H1 (cell line): ENCODE results near the gene ZNF584. TPM values are rescaled to one million over a fixed set of nuclear protein-coding genes. Genes with fewer than 3 reads are reported as not detected.

Experiments
- CTCF ChIA-PET: fragments of 300-600 bp; sonication (Branson Sonifier 250); formaldehyde crosslinking; loops from one replicate; lab custom pipeline; 2021; ENCODE audit not compliant: partially characterized antibody; lab: Charles Lee
- POLR2A ChIA-PET: fragments of 300-600 bp; sonication (Branson Sonifier 250); formaldehyde crosslinking; loops from one replicate; lab custom pipeline; 2021; ENCODE audit warnings: inconsistent platforms; ENCODE audit not compliant: partially characterized antibody; lab: Charles Lee
- DNase-seq, 2 experiments: peaks; one replicate each; pipeline versions ENCODE4 v3.0.0 to v3.0.0-alpha.2; 2010 to 2022; ENCODE audit warnings: low spot score in 2 of 2, low read depth in 1 of 2, mixed read lengths in 1 of 2
- FAIRE-seq: peaks from 2 replicates; lab custom pipeline; 2011; peaks lifted over from hg19 to GRCh38; lab: Jason Lieb, UNC
- H2AFZ ChIP-seq: 2 replicates; pipeline ENCODE4 v1.8.1; 2012; ENCODE audit warnings: low read length, inconsistent platforms
- H2AK5ac ChIP-seq: 2 replicates; pipeline ENCODE4 v1.6.1; 2013; ENCODE audit warnings: low read depth, low read length
- H2BK120ac ChIP-seq: replicated peaks from 2 replicates; pipeline ENCODE3; 2013; ENCODE audit warnings: low read depth, low read length, inconsistent platforms
- H2BK12ac ChIP-seq: 2 replicates; pipeline ENCODE4 v1.6.1; 2013; ENCODE audit warnings: low read depth, low read length
- H2BK15ac ChIP-seq: 2 replicates; pipeline ENCODE4 v1.6.1; 2013; ENCODE audit warnings: low read length
- H2BK20ac ChIP-seq: 2 replicates; pipeline ENCODE4 v1.6.1; 2013; ENCODE audit warnings: low read length
- H2BK5ac ChIP-seq: 2 replicates; pipeline ENCODE4 v1.6.1; 2013; ENCODE audit warnings: low read depth, low read length
- H3K14ac ChIP-seq: 2 replicates; pipeline ENCODE4 v1.6.1; 2013; ENCODE audit warnings: inconsistent platforms; ENCODE audit not compliant: insufficient read length
- H3K18ac ChIP-seq: 2 replicates; pipeline ENCODE4 v1.6.1; 2013; ENCODE audit warnings: low read length; ENCODE audit errors: extremely low read depth
- H3K23ac ChIP-seq: 2 replicates; pipeline ENCODE4 v1.6.1; 2013; ENCODE audit warnings: inconsistent platforms; ENCODE audit not compliant: insufficient read length
- H3K23me2 ChIP-seq: 2 replicates; pipeline ENCODE4 v1.6.1; 2013; ENCODE audit warnings: low read depth, low read length
- H3K27ac ChIP-seq: 2 replicates; pipeline ENCODE4 v1.6.1; 2011; ENCODE audit warnings: low read depth, low read length, inconsistent platforms
- H3K27me3 ChIP-seq, 4 experiments: replicated peaks in 1 of 4; 1 replicate in 1 of 4; 2 replicates in 3 of 4; pipeline versions ENCODE4 v1.6.1 to v1.8.1; 2011 to 2013; ENCODE audit warnings: low read length in 3 of 4, mild to moderate bottlenecking in 3 of 4, inconsistent platforms in 2 of 4, mixed read lengths in 2 of 4, moderate library complexity in 1 of 4; ENCODE audit not compliant: control insufficient read depth in 3 of 4, insufficient read depth in 3 of 4; ENCODE audit errors: extremely low read depth in 1 of 4
- H3K36me3 ChIP-seq, 4 experiments: 2 replicates each; pipeline versions ENCODE4 v1.6.1 to v1.8.1; 2011 to 2013; ENCODE audit warnings: mild to moderate bottlenecking in 4 of 4, low read length in 3 of 4, moderate library complexity in 2 of 4, control low read depth in 1 of 4, inconsistent platforms in 1 of 4; ENCODE audit not compliant: insufficient read depth in 4 of 4, control insufficient read depth in 2 of 4
- H3K4ac ChIP-seq: replicated peaks from 2 replicates; pipeline ENCODE3; 2013; ENCODE audit warnings: low read length, low read depth, mixed read lengths, inconsistent platforms; ENCODE audit not compliant: insufficient read length
- H3K4me1 ChIP-seq, 4 experiments: replicated peaks in 1 of 4; 1 replicate in 1 of 4; 2 replicates in 3 of 4; pipeline versions ENCODE4 v1.6.1 to v1.8.1; 2011 to 2013; ENCODE audit warnings: low read length in 3 of 4, inconsistent platforms in 2 of 4, mixed read lengths in 1 of 4; ENCODE audit not compliant: insufficient read depth in 4 of 4, control insufficient read depth in 3 of 4
- H3K4me2 ChIP-seq, 2 experiments: 2 replicates each; pipeline versions ENCODE4 v1.6.1 to v1.8.1; 2011 to 2013; ENCODE audit warnings: low read depth in 2 of 2, low read length in 2 of 2, control low read depth in 1 of 2, inconsistent platforms in 1 of 2, mild to moderate bottlenecking in 1 of 2; ENCODE audit not compliant: insufficient read depth in 1 of 2
- H3K4me3 ChIP-seq, 4 experiments: fragments of 200-600, 300-600 bp in 1 of 4; sonication (generic), shearing (Covaris generic), sonication (Bioruptor Twin) in 1 of 4; 2 replicates each; pipeline versions ENCODE4 v1.5.1 to v1.8.1; 2011 to 2016; ENCODE audit warnings: low read length in 4 of 4, low read depth in 3 of 4, control low read depth in 2 of 4, inconsistent platforms in 2 of 4, mild to moderate bottlenecking in 2 of 4, mixed read lengths in 1 of 4, moderate library complexity in 1 of 4; ENCODE audit not compliant: insufficient read depth in 2 of 4; ENCODE audit errors: extremely low read depth in 1 of 4
- H3K56ac ChIP-seq: replicated peaks from 2 replicates; pipeline ENCODE3; 2013; ENCODE audit warnings: low read depth, mild to moderate bottlenecking, mixed read lengths, low read length, inconsistent platforms; ENCODE audit not compliant: insufficient read length
- H3K79me1 ChIP-seq: 2 replicates; pipeline ENCODE4 v1.6.1; 2013; ENCODE audit warnings: low read depth, low read length, control low read depth
- H3K79me2 ChIP-seq, 2 experiments: 2 replicates each; pipeline versions ENCODE4 v1.6.1 to v1.8.1; 2012 to 2013; ENCODE audit warnings: low read length in 2 of 2, mild to moderate bottlenecking in 2 of 2, inconsistent platforms in 1 of 2; ENCODE audit not compliant: insufficient read depth in 2 of 2, control insufficient read depth in 1 of 2
- H3K9ac ChIP-seq, 4 experiments: replicated peaks in 1 of 4; 1 replicate in 1 of 4; 2 replicates in 3 of 4; pipeline versions ENCODE4 v1.6.1 to v1.8.1; 2011 to 2013; ENCODE audit warnings: low read depth in 3 of 4, low read length in 3 of 4, control low read depth in 2 of 4, mild to moderate bottlenecking in 2 of 4, moderate library complexity in 2 of 4, inconsistent platforms in 1 of 4; ENCODE audit errors: extremely low read depth in 1 of 4
- H3K9me3 ChIP-seq, 2 experiments: 2 replicates each; pipeline versions ENCODE4 v1.6.1 to v1.8.1; 2012 to 2013; ENCODE audit warnings: mild to moderate bottlenecking in 2 of 2, moderate library complexity in 2 of 2, control low read depth in 1 of 2, inconsistent platforms in 1 of 2, low read depth in 1 of 2, low read length in 1 of 2, mixed read lengths in 1 of 2; ENCODE audit not compliant: insufficient read depth in 2 of 2
- H4K20me1 ChIP-seq, 2 experiments: replicated peaks in 1 of 2; 2 replicates each; pipeline versions ENCODE3 to v1.8.1; 2011 to 2013; ENCODE audit warnings: inconsistent platforms in 2 of 2, low read length in 2 of 2, mild to moderate bottlenecking in 1 of 2; ENCODE audit not compliant: insufficient read depth in 2 of 2, control insufficient read depth in 1 of 2
- H4K5ac ChIP-seq: 2 replicates; pipeline ENCODE4 v1.6.1; 2013; ENCODE audit warnings: low read length, low read depth, mixed read lengths, inconsistent platforms; ENCODE audit not compliant: insufficient read length
- H4K8ac ChIP-seq: 2 replicates; pipeline ENCODE4 v1.8.0; 2013; ENCODE audit warnings: mild to moderate bottlenecking, moderate library complexity, low read length, inconsistent platforms; ENCODE audit not compliant: insufficient read depth; ENCODE audit errors: extremely low read depth
- H4K91ac ChIP-seq: replicated peaks from 2 replicates; pipeline ENCODE3; 2013; ENCODE audit warnings: low read length, mixed read lengths, inconsistent platforms; ENCODE audit not compliant: insufficient read length
- CEBPB ChIP-seq: IDR thresholded peaks from 2 replicates; pipeline ENCODE4 v1.6.1; 2012; ENCODE audit warnings: low read depth, low read length
- CHD1 ChIP-seq: IDR thresholded peaks from 2 replicates; pipeline ENCODE4 v1.6.1; 2012; ENCODE audit warnings: low read depth, low read length, improper control_type of control experiment
- CHD2 ChIP-seq: IDR thresholded peaks from 2 replicates; pipeline ENCODE4 v1.6.1; 2012; ENCODE audit warnings: low read length, improper control_type of control experiment
- CREB1 ChIP-seq: IDR thresholded peaks from 2 replicates; pipeline ENCODE4 v1.6.1; 2012; ENCODE audit warnings: inconsistent platforms
- EGR1 ChIP-seq: IDR thresholded peaks from 2 replicates; pipeline ENCODE4 v1.6.1; 2011; ENCODE audit warnings: low read depth, low read length, borderline replicate concordance
- EZH2 ChIP-seq: fragments of 200-600 bp; sonication (generic); IDR thresholded peaks from 2 replicates; pipeline ENCODE4 v1.7.1; 2012; ENCODE audit warnings: low read depth, mild to moderate bottlenecking, moderate library complexity, low read length, inconsistent platforms; ENCODE audit not compliant: severe bottlenecking
- KDM5A ChIP-seq: fragments of 200-600 bp; IDR thresholded peaks from 2 replicates; pipeline ENCODE4 v1.7.1; 2012; ENCODE audit warnings: mild to moderate bottlenecking, low read length, inconsistent platforms, mixed read lengths
- POU5F1 ChIP-seq: IDR thresholded peaks from 2 replicates; pipeline ENCODE4 v1.6.1; 2011; ENCODE audit warnings: low read depth, mild to moderate bottlenecking, low read length, moderate library complexity
- SRF ChIP-seq: IDR thresholded peaks from 2 replicates; pipeline ENCODE4 v1.6.1; 2011; ENCODE audit warnings: mild to moderate bottlenecking, low read depth, low read length, moderate library complexity
- ZNF274 ChIP-seq: IDR thresholded peaks from 2 replicates; pipeline ENCODE4 v1.7.0; 2012; ENCODE audit warnings: low read length, borderline replicate concordance; ENCODE audit errors: extremely low read depth
- WGBS, 2 experiments: shearing (Covaris generic) in 1 of 2; methylation state at CpG; one replicate each; pipeline versions ENCODE4 v1.1.6 to v1.1.7; 2013 to 2015; ENCODE audit warnings: low lambda C conversion rate in 2 of 2, mixed read lengths in 2 of 2, inconsistent platforms in 1 of 2, low coverage in 1 of 2, missing lambda C conversion rate in 1 of 2; ENCODE audit not compliant: insufficient replicate concordance in 2 of 2, insufficient coverage in 1 of 2, insufficient read length in 1 of 2; ENCODE audit errors: extremely low coverage in 1 of 2, missing lambda C conversion rate in 1 of 2; 5-methylcytosine and 5-hydroxymethylcytosine counted together
- polyA plus RNA-seq, 7 experiments: library from polyadenylated mRNA; depleted of rRNA in 3 of 7; stranded (reverse) in 5 of 7; unstranded in 2 of 7; fragments of >200 nt in 5 of 7; fragments of 200-250 nt in 2 of 7; gene quantifications; 1 replicate in 5 of 7; 2 replicates in 1 of 7; 4 replicates in 1 of 7; pipeline versions ENCODE4 v1.2.1 to v1.2.3, GENCODE V29; 2011 to 2013; ENCODE audit warnings: missing spikeins in 2 of 7, mixed read lengths in 2 of 7
- total RNA-seq: library from RNA; stranded (reverse); fragmentation: NEBNext Ultra II Directional; extraction: Animal tissue kit (Norgen Biotek cat#: 25700); gene quantifications from 2 replicates; pipeline ENCODE4 v1.2.1, GENCODE V29; 2021
- TF ChIP-seq, protein P1 (sequence below): IDR thresholded peaks from 2 replicates; pipeline ENCODE4 v1.6.1; 2012; ENCODE audit warnings: low read length, inconsistent platforms
- TF ChIP-seq, protein P2 (sequence below): IDR thresholded peaks from 2 replicates; pipeline ENCODE4 v1.6.1; 2011; ENCODE audit warnings: low read depth, mild to moderate bottlenecking, low read length; ENCODE audit not compliant: insufficient read depth

ZNF584 gene
- total and polyA plus RNA-seq, 2 of the 8 experiments (the other 6 are each of a cell fraction or from before 2014, with no cell fraction given), result 2.5 to 5.2 TPM

GRCh38 chr19:58388175-58388526 is 20.3 kb upstream of the ZNF584 start:
- peaks cover 6% of the 10 kb centered on the region; the same call in 1 of the 2 replicates for H3K79me1 ChIP-seq
- no peak overlapping the region for H4K91ac ChIP-seq
- CTCF ChIA-PET, result interaction anchor here (0.6 kb wide), 1 partner anchor 9 kb away, joined by 3 read pairs; no protein-coding TSS in a partner anchor
- no peak overlapping the region for H3K56ac ChIP-seq
- H4K8ac ChIP-seq, result no peak overlapping the region
- H3K79me2 ChIP-seq, result peaks cover 6 to 40% of the 10 kb centered on the region in 2 experiments
- POLR2A ChIA-PET, result interaction anchor here (0.8 to 5.8 kb wide), 11 partner anchors 9 to 167 kb away, joined by 3 to 78 read pairs (median 8); partner anchors contain the start of genes CHMP2A, RNF225, ZBTB45 and ZNF497
- 0 out of 2 replicates have a peak overlapping the region, but pooled peaks have one; percentile 1 for H2BK5ac ChIP-seq
- H4K20me1 ChIP-seq, result peaks cover 12 to 17% of the 10 kb centered on the region in 2 experiments
- no peak overlapping the region for H3K4ac ChIP-seq
- H3K27me3 ChIP-seq, result no peaks in the 10 kb centered on the region
- no peak overlapping the region for H3K14ac ChIP-seq
- no peaks in the 10 kb centered on the region for H3K9me3 ChIP-seq
- H4K5ac ChIP-seq, result no peak overlapping the region
- H2BK12ac ChIP-seq, result no peak overlapping the region
- WGBS, 2 experiments, result 83% methylated on average over 3 of the region's 3 CpGs; no CpG with 5 or more reads in 1 of the 2 experiments
- peak overlapping the region; percentile 95 to 99 for H3K4me2 ChIP-seq
- no peak overlapping the region for H2BK120ac ChIP-seq
- H2BK20ac ChIP-seq, result no peak overlapping the region
- no peak overlapping the region for H3K23ac ChIP-seq
- H3K4me3 ChIP-seq, result peak overlapping the region; percentile 82 to 99 (median 92)
- no peak for DNase-seq
- no peak overlapping the region for H2AK5ac ChIP-seq
- no peak overlapping the region for H2AFZ ChIP-seq
- H3K4me1 ChIP-seq, result peaks cover 0 to 15% (median 9%) of the 10 kb centered on the region in 4 experiments; a peak in 6 of 7 replicates
- H2BK15ac ChIP-seq, result no peak overlapping the region
- no peak overlapping the region for H3K18ac ChIP-seq
- H3K36me3 ChIP-seq, result peaks cover 14 to 41% (median 30%) of the 10 kb centered on the region in 4 experiments
- H3K27ac ChIP-seq, result no peak overlapping the region
- FAIRE-seq, result no peak
- peaks cover 19% of the 10 kb centered on the region for H3K23me2 ChIP-seq
- H3K9ac ChIP-seq, result peak overlapping the region in 1 of 4 experiments; percentile 77; a peak in 1 of 7 replicates
- no peak for TF ChIP-seq KDM5A
- no peak for TF ChIP-seq CHD2
- no peak for TF ChIP-seq ZNF274
- TF ChIP-seq, protein P1, sequence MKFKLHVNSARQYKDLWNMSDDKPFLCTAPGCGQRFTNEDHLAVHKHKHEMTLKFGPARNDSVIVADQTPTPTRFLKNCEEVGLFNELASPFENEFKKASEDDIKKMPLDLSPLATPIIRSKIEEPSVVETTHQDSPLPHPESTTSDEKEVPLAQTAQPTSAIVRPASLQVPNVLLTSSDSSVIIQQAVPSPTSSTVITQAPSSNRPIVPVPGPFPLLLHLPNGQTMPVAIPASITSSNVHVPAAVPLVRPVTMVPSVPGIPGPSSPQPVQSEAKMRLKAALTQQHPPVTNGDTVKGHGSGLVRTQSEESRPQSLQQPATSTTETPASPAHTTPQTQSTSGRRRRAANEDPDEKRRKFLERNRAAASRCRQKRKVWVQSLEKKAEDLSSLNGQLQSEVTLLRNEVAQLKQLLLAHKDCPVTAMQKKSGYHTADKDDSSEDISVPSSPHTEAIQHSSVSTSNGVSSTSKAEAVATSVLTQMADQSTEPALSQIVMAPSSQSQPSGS, result no peak
- TF ChIP-seq CREB1, result no peak
- TF ChIP-seq CEBPB, result no peak
- TF ChIP-seq, protein P2, sequence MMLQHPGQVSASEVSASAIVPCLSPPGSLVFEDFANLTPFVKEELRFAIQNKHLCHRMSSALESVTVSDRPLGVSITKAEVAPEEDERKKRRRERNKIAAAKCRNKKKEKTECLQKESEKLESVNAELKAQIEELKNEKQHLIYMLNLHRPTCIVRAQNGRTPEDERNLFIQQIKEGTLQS, result no peak
- TF ChIP-seq EGR1, result no peak
- TF ChIP-seq EZH2, result no peak
- no peak for TF ChIP-seq SRF
- TF ChIP-seq POU5F1, result no peak
- TF ChIP-seq CHD1, result no peak
